G401 (cell line): Measurements from ENCODE around the gene MAP3K14. TPM values are rescaled to one million over a fixed set of nuclear protein-coding genes. Genes with fewer than 3 reads are reported as not detected.
A peak's percentile ranks its signal among the peaks of the same experiment; 100 is the strongest.
"Not testable (repeated sequence)": the region's sequence is repeated elsewhere in the genome, so short reads cannot be mapped to it uniquely, and the experiment has no call there.

ENCODE experiments used
- DNase-seq: peaks from one replicate; pipeline ENCODE4 v3.0.0-alpha.2; 2015; ENCODE audit warnings: low spot score
- in situ Hi-C: cut with HindIII; loops from 2 replicates; pipeline ENCODE4 v1.10.0; 2016; ENCODE audit warnings: low sequenced_read_pairs, mixed read lengths
- total RNA-seq: library from RNA; depleted of rRNA; stranded (reverse); fragments of >200 nt; shearing (Covaris generic); gene quantifications from 2 replicates; pipeline ENCODE4 v1.2.3, GENCODE V29; 2014

The MAP3K14 gene
- total RNA-seq, 1 experiment from 2014 or later: 17.8 TPM

- DNase-seq: no peak
- in situ Hi-C loops: no loop called here
Measured at GRCh38 chr17:45306623-45307022, 10.2 kb downstream of the MAP3K14 start.

DNA sequence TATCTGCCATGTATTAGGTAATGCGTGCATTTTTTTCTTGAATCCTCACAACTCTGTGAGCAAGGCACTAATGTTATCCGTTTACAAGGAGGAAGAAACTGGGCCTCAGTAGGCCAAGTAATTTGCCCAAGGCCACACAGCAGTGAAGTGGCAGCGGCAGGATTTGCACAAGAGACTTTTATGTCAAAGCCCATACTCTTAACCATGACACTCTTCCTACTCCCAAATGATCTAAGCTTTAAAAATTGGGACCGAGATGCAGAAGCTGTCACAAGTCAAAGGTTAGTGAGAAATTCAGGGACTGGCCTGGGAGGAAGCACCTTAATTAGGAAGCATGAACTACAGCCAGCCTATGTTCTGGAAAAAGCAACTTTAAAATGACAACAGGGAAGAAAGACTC, 10.7 kb downstream of the MAP3K14 start:
- in situ Hi-C loops: no loop called here
- DNase-seq: no peak

DNA sequence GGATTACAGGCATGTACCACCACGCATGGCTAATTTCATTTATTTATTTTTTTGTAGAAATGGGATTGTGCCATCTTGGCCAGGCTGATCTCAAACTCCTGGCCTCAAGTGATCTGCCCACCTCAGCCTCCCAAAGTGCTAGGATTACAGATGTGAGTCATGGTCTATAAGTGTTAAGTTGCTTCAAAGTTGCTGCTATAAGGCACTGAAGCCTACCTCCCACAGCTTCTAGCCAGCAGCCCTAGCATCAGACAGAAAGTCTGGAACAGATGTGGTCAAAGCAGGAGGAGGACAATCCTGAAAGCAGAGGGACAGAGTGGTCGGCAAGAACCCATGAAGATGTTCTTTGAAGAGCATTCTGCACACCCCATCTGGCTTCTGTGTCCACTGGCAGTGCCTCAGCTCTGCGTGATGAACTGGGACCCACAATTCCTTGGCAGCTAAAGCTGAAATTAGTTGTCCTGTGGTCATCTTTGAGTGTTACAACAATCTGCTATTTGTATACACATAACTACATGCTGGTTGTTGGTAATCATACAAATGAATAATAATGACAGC, 11.2 kb downstream of the MAP3K14 start:
- in situ Hi-C loops: no loop called here
- no peak for DNase-seq

- no peak for DNase-seq
- in situ Hi-C loops: no loop called here
Measured at GRCh38 chr17:45302649-45303173, 14.1 kb downstream of the MAP3K14 start.

DNA sequence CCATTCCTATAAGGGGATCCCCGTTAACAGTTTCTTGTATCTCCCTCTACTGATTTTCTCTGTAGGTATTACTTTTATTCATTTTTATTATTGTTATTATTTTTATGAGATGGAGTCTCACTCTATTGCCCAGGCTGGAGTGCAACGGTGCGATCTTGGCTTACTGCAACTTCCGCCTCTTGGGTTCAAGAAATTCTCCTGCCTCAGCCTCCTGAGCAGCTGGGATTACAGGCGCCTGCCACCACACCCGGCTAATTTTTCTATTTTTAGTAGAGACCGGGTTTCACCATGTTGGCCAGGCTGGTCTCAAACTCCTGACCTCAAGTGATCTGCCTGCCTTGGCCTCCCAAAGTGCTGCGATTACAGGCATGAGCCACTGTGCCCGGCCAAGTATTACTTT, 14.6 kb downstream of the MAP3K14 start:
- in situ Hi-C loops, DNase-seq: not testable (repeated sequence)

- DNase-seq: no peak
- in situ Hi-C loops: no loop called here
Measured at GRCh38 chr17:45301674-45302073, 15.1 kb downstream of the MAP3K14 start.

- in situ Hi-C loops: no loop called here
- no peak for DNase-seq
Measured at GRCh38 chr17:45300060-45300751, 16.6 kb downstream of the MAP3K14 start.

GRCh38 chr17:45299361-45299760, 17.5 kb downstream of the MAP3K14 start:
- in situ Hi-C loops: no loop called here

GRCh38 chr17:45298546-45299285, 18.1 kb downstream of the MAP3K14 start:
- in situ Hi-C loops: no loop called here
- no peak for DNase-seq

More at GRCh38 chr17:45299361-45299760, 17.5 kb downstream of the MAP3K14 start:
- DNase-seq: no peak

- no peak for DNase-seq
- in situ Hi-C loops: no loop called here
Measured at GRCh38 chr17:45296833-45297124, 20.0 kb downstream of the MAP3K14 start.

DNA sequence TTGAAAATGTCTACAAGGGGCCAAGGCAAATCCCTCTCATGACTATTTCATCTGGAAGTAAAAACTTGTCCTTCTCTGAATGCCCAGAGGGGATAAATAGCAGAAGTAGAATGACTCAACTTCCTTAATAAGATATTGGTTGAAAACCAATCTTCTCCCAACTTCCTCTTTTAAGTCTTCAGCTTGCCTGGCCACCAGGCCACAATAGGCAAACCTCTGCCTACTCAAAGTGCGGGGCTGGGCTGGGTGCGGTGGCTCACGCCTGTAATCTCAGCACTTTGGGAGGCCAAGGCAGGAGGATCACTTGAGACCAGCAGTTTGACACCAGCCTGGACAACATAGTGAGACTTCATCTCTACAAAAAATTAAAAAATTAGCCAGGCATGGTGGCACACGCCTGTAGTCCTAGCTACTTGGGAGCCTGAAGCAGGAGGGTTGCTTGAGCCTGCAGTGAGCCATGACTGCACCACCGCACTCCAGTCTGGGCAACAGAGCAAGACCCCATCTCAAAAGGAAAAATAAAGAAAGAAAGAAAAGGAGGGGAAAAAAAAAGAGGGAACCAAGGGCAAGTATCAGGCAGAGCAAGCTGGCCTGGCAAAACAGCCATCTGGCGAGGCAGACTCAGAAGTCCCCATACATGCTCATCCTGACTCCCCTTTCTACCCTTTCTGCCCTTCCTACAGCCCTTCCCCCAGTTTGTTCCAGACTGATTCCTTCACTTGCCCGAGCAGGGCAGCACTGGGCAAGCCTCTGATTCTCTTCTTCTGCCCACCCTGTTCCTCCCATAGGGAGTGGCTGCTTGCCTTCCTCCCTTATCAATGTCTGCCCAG, 20.6 kb downstream of the MAP3K14 start:
- no peak for DNase-seq
- in situ Hi-C loops: no loop called here

GRCh38 chr17:45294506-45294905, 22.3 kb downstream of the MAP3K14 start:
- in situ Hi-C loops: no loop called here
- DNase-seq: peak; percentile 27

DNA sequence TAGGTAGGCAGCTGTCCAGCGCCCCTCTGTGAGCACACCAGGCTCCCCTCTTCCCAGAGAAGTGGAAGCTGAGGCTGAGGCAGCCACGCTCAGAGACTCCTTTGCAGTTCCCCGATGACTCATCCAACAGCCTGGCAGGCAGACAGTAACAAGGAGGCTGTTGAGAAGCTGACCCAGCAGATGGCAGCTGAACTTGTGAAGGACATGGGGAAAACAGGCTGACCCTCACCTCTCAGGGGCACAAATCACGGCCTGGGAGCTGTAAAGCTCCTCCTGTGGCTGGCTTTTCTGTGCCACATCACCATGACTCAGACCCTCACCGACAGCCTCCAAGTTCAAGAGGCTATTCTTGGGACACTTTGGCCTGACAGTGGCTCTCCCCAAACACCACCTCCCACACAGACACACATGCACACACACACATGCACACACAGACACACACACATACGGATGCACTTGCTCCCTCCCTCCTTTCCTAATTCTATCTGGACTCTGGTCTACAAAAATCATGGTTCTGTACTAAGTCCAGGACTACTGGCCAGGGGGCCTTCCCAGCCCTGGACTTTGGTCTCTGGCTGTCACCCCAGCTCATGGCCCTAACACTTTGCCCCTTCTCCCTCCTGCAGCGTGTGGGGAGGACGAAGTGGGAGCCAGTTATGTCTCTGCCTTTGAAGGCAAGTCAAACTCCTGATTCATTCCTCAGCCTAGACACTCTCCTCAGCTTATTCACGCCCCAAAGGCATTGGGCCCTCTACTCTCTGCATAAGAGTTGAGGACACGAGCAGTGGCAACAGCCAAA, 23.2 kb downstream of the MAP3K14 start:
- peak; percentile 89 for DNase-seq
- in situ Hi-C loops: no loop called here

GRCh38 chr17:45292696-45293412, 24.0 kb downstream of the MAP3K14 start:
- in situ Hi-C loops: no loop called here
- no peak for DNase-seq

GRCh38 chr17:45291171-45291805, 25.5 kb downstream of the MAP3K14 start:
- in situ Hi-C loops: no loop called here
- peak; percentile 82 for DNase-seq

GRCh38 chr17:45290269-45290765, 26.5 kb downstream of the MAP3K14 start:
- in situ Hi-C loops: no loop called here

More at GRCh38 chr17:45290269-45290765, 26.5 kb downstream of the MAP3K14 start:
- peak; percentile 56 for DNase-seq
